ENCODE data around the gene RASL11B. TPM values are rescaled to one million over a fixed set of nuclear protein-coding genes. Genes with fewer than 3 reads are reported as not detected.

Gene RASL11B
- total and polyA plus RNA-seq, 9 of the 15 experiments (the other 6 are each of a cell fraction or from before 2014, with no cell fraction given), result 0.24 to 1.5 (median 0.53) TPM

DNA sequence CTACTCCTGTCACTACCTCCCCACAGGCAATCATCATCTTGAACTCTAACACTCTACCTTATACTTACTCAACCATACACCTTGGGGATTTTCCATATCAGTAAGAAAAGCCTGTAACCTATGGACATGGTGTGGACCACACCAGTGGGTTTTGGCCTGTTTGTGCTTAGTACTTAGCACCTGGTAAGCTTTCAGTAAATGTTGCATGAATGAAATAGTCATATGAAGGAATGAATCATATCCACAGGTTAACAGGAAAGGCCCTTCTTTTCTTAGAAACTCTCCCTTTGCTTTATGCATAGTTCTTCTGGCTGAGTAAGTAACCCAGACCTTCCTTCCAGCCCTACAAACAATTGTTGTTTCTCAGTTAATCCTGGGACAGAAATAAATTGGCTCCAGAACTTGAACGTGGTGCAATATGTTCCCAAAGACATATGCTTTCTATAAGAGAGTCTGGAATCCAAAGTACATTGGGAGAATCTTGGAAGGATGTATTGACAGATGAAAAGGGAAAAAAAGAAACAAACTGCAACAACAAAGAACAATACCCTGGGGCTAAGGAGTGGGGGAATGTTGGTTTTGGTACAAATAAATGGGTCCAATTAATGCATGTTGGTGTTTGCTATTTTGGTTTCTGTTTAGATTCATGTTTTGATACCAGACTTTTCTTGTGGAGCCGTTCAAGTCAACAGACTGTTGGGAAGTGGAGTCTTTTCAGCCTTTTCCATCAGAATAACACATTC is 27.8 kb downstream of the RASL11B start:
- CTCF ChIA-PET (ENCODE audit: low intra/inter-chr PET ratio), result no interaction called here
- in situ Hi-C loops (cut with MboI) (no loop called here), intact Hi-C loops (cut with micrococcal nuclease) (no loop called here)
- DNase-seq (ENCODE audit: extremely low read depth in 1 of 4, low spot score in 3 of 4) (no peak), ATAC-seq (no peak), FAIRE-seq (peak; percentile 15)
- no peaks in the 10 kb centered on the region for H3K9me3 ChIP-seq (replicated peaks; ENCODE audit: control insufficient read depth, insufficient read depth, low read depth, low read length)
- H3K79me2 ChIP-seq (ENCODE audit: control insufficient read depth, insufficient read depth, low read length), result no peaks in the 10 kb centered on the region
- H4K20me1 ChIP-seq (replicated peaks; ENCODE audit: control insufficient read depth, insufficient read depth, low read length), result no peaks in the 10 kb centered on the region
- H3K9ac ChIP-seq (ENCODE audit: insufficient read depth in 1 of 2, low read depth in 2 of 2, low read length in 2 of 2), result no peak overlapping the region
- H3K36me3 ChIP-seq (ENCODE audit: control insufficient read depth, insufficient read depth, low read length), result no peaks in the 10 kb centered on the region
- 8% methylated on average over 2 of the region's 2 CpGs for WGBS (ENCODE audit: insufficient coverage, low coverage, missing lambda C conversion rate)
- TF ChIP-seq, protein P1, sequence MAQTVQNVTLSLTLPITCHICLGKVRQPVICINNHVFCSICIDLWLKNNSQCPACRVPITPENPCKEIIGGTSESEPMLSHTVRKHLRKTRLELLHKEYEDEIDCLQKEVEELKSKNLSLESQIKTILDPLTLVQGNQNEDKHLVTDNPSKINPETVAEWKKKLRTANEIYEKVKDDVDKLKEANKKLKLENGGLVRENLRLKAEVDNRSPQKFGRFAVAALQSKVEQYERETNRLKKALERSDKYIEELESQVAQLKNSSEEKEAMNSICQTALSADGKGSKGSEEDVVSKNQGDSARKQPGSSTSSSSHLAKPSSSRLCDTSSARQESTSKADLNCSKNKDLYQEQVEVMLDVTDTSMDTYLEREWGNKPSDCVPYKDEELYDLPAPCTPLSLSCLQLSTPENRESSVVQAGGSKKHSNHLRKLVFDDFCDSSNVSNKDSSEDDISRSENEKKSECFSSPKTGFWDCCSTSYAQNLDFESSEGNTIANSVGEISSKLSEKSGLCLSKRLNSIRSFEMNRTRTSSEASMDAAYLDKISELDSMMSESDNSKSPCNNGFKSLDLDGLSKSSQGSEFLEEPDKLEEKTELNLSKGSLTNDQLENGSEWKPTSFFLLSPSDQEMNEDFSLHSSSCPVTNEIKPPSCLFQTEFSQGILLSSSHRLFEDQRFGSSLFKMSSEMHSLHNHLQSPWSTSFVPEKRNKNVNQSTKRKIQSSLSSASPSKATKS (CRISPR knock-in tag; IDR thresholded peaks at IDR 0.05), result no peak
- TF ChIP-seq CSDE1 (IDR thresholded peaks at IDR 0.05), result no peak
- no peak overlapping the region for H2AFZ ChIP-seq (ENCODE audit: low read depth, low read length)
- H3K4me3 ChIP-seq, result no peak overlapping the region
- BruUV-seq (replicated peaks), result no TSS peak
- POLR2A ChIA-PET, result no interaction called here
- no peak overlapping the region for H3K4me2 ChIP-seq (ENCODE audit: insufficient read depth, low read length)
- no peak overlapping the region for H3K27ac ChIP-seq (ENCODE audit: extremely low read depth, low read depth, low read length)
- H3K9me1 ChIP-seq (ENCODE audit: control insufficient read depth, insufficient read depth, low read length), result no peaks in the 10 kb centered on the region
- H3K27me3 ChIP-seq (ENCODE audit: control insufficient read depth in 2 of 2, insufficient read depth in 2 of 2, low read length in 2 of 2), result no peaks in the 10 kb centered on the region
- H3K4me1 ChIP-seq (replicated peaks in 1 of 2; ENCODE audit: control insufficient read depth in 2 of 2, insufficient read depth in 2 of 2, low read length in 2 of 2), result no peaks in the 10 kb centered on the region

DNA sequence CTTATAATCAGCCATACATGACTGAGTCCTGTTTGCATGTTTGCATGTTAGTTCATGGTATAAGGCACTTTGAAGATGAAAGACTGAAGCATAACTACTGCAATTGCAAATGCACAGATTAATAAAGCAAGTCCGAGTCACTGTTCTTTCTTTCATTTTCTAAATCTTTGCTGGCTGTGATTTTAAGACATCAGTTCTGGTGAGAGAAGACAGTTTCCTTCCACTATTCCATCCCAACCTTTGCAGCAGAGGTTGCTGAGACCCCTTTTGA is 28.3 kb downstream of the RASL11B start:
- H3K4me3 ChIP-seq, result no peak overlapping the region
- no TSS peak for BruUV-seq (replicated peaks)
- ChIA-PET CTCF (ENCODE audit: low intra/inter-chr PET ratio) (no interaction called here), POLR2A (no interaction called here)
- no peaks in the 10 kb centered on the region for H3K9me3 ChIP-seq (replicated peaks; ENCODE audit: control insufficient read depth, insufficient read depth, low read depth, low read length)
- H2AFZ ChIP-seq (ENCODE audit: low read depth, low read length), result no peak overlapping the region
- H3K4me1 ChIP-seq (replicated peaks in 1 of 2; ENCODE audit: control insufficient read depth in 2 of 2, insufficient read depth in 2 of 2, low read length in 2 of 2), result no peaks in the 10 kb centered on the region
- H3K9ac ChIP-seq (ENCODE audit: insufficient read depth in 1 of 2, low read depth in 2 of 2, low read length in 2 of 2), result no peak overlapping the region
- no peak overlapping the region for H3K27ac ChIP-seq (ENCODE audit: extremely low read depth, low read depth, low read length)
- in situ Hi-C loops (cut with MboI) (no loop called here), intact Hi-C loops (cut with micrococcal nuclease) (no loop called here)
- H4K20me1 ChIP-seq (replicated peaks; ENCODE audit: control insufficient read depth, insufficient read depth, low read length), result no peaks in the 10 kb centered on the region
- no peaks in the 10 kb centered on the region for H3K27me3 ChIP-seq (ENCODE audit: control insufficient read depth in 2 of 2, insufficient read depth in 2 of 2, low read length in 2 of 2)
- 43% methylated on average over 1 of the region's 1 CpG for WGBS (ENCODE audit: insufficient coverage, low coverage, missing lambda C conversion rate)
- H3K4me2 ChIP-seq (ENCODE audit: insufficient read depth, low read length), result no peak overlapping the region
- no peak for FAIRE-seq
- H3K9me1 ChIP-seq (ENCODE audit: control insufficient read depth, insufficient read depth, low read length), result no peaks in the 10 kb centered on the region
- no peak for DNase-seq (ENCODE audit: extremely low read depth in 1 of 4, low spot score in 3 of 4)
- ATAC-seq, result no peak
- H3K79me2 ChIP-seq (ENCODE audit: control insufficient read depth, insufficient read depth, low read length), result no peaks in the 10 kb centered on the region
- no peaks in the 10 kb centered on the region for H3K36me3 ChIP-seq (ENCODE audit: control insufficient read depth, insufficient read depth, low read length)
- no peak for TF ChIP-seq TSC22D4 (tag; IDR thresholded peaks at IDR 0.05)
- no peak for TF ChIP-seq SNRNP70 (optimal IDR thresholded peaks at IDR 0.05; ENCODE audit: low read depth, low read length)
- TF ChIP-seq NELFE (IDR thresholded peaks at IDR 0.05; ENCODE audit: insufficient read depth, insufficient read length), result no peak
- TF ChIP-seq ZNF175 (CRISPR knock-in tag; IDR thresholded peaks at IDR 0.05; ENCODE audit: low read depth), result no peak
- TF ChIP-seq, protein P2, sequence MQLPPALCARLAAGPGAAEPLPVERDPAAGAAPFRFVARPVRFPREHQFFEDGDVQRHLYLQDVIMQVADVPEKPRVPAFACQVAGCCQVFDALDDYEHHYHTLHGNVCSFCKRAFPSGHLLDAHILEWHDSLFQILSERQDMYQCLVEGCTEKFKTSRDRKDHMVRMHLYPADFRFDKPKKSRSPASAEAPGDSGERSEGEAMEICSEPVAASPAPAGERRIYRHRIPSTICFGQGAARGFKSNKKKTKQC (CRISPR knock-in tag; IDR thresholded peaks at IDR 0.05), result no peak
- no peak for TF ChIP-seq HNRNPK (IDR thresholded peaks at IDR 0.05; ENCODE audit: low read depth, low read length, poor library complexity, severe bottlenecking)
- TF ChIP-seq ZNF274 (IDR thresholded peaks at IDR 0.05; ENCODE audit: borderline replicate concordance, low read depth, low read length), result no peak
- TF ChIP-seq SAP30 (IDR thresholded peaks at IDR 0.05; ENCODE audit: borderline replicate concordance, insufficient read depth, low read depth, low read length, poor library complexity, severe bottlenecking), result no peak
- no peak for TF ChIP-seq ZFP1 (CRISPR knock-in tag; IDR thresholded peaks at IDR 0.05)
- no peak for TF ChIP-seq HDAC1 (IDR thresholded peaks at IDR 0.05)
- TF ChIP-seq, protein P3, sequence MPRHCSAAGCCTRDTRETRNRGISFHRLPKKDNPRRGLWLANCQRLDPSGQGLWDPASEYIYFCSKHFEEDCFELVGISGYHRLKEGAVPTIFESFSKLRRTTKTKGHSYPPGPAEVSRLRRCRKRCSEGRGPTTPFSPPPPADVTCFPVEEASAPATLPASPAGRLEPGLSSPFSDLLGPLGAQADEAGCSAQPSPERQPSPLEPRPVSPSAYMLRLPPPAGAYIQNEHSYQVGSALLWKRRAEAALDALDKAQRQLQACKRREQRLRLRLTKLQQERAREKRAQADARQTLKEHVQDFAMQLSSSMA (CRISPR knock-in tag; IDR thresholded peaks at IDR 0.05), result no peak

All from K562 (cell line).